GM18861 (cell line): ENCODE data around the gene OR6X1.

Source experiments
- ATAC-seq: cut with Tn5 transposase; IDR thresholded peaks from one replicate; pipeline ENCODE4 v1.9.1; 2021; ENCODE audit not compliant: unreplicated experiment

The OR6X1 gene

DNA sequence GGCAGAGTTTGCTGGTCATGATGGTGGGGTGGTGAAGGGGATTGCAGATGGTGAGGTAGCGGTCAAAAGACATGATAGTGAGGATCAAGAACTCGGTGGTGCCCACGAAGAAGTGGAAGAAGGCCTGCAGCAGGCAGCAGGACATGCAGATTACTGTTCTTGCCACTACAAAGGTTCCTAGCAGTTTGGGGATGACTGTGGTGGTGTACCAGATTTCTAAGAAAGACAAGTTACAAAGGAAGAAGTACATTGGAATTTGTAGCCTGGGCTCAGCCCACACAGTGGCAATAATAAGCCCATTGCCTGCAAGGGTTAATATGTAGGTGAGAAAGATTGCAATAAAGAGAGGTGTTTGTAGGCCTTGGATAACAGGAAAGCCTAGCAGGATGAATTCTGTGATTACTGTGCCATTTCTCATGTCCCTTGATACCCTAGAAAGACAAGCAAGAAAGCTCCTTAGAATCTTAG is at the start of gene OR6X1:
OR6X1 (minus strand) TSS at position 418 of the 468 bp plus-strand sequence; CDS start at position 418, 0 bp downstream.
- no peak for ATAC-seq

DNA sequence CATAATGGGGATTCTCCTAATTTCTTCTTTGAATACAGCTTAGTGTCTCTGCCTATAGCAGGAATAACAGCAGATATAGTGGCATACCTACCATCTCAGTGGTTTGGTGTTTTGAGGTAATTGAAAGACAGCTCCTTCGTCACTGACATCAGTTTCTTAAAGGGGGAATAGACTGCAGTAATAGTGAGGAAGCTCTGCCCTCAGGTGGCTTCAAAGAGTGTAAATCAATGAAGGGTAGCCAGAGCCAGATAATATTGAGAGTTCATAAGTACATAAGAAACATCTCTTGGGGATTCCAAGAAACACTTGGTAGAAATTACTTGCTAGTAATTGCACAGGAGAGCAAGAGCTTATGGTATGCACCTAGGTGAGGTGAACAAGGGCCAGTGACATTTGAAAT is 47.4 kb upstream of the OR6X1 start:
- ATAC-seq, result no peak

DNA sequence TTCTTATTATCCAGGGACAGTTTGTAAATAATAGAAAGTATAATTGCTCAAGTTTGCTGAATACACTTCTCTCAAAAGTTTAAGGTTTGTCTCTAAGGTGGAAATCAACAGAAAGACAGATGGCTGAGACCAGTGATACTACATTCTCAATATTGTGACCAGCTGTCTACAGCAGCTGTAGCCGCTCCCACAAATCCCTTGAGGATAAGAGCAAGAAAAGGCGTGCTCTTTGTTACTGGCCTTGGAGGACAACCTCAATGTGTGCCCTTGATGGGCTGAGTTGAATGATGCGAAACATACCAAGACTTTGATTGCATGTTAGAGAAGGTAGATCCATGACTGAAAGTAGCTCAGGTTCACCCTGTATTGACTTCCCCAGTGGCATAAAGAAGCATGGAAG is 45.7 kb upstream of the OR6X1 start:
- ATAC-seq, result no peak

GRCh38 chr11:123799438-123799837 is 45.1 kb upstream of the OR6X1 start:
- no peak for ATAC-seq

GRCh38 chr11:123798513-123799252 is 44.4 kb upstream of the OR6X1 start:
- no peak for ATAC-seq

- ATAC-seq, result no peak
These were observed 43.8 kb upstream of the OR6X1 start for GRCh38 chr11:123798079-123798478.

- no peak for ATAC-seq
These were observed 43.2 kb upstream of the OR6X1 start for GRCh38 chr11:123797541-123797940.

DNA sequence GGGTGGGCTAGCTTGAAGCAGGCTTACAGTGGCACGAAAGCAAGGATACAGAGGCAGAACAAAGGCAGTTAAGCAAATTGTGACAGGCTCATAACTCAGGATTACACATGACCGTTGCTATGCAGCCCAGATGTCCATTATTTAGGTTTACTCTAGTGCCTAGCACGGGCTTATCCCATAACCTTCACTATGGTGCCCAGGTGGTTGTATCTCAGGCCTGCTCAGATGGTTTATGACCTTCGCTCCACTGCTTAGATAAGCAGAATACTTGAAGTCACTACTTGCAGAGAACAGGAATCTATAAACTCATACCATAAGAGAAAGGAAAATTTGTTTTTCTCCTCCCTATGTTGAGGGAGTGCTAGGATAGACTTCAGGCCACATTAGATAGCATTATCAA is 42.8 kb upstream of the OR6X1 start:
- no peak for ATAC-seq

GRCh38 chr11:123796226-123796625 is 41.9 kb upstream of the OR6X1 start:
- ATAC-seq, result no peak

DNA sequence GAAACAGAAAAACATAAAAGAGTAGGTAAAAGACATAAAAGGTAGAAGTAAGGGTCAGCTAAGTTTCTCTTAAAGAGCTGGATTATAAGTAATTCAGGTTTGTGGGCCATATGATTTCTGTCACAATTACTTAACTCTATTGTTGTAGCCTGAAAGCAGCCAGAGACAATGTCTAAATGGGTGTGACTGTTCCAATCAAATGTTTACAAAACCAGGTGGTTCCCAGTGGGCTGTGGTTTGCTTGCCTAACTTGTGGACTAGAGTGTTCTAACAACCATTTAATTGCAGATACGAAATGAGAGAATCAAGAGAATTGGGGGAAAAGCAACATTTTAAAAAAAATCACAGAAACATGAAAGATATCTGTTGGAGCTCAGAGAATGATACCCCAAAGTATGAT is 29.2 kb upstream of the OR6X1 start:
- ATAC-seq, result no peak

GRCh38 chr11:123778511-123778910 is 24.2 kb upstream of the OR6X1 start:
- no peak for ATAC-seq

GRCh38 chr11:123775715-123776549 is 21.6 kb upstream of the OR6X1 start:
- ATAC-seq, result no peak

DNA sequence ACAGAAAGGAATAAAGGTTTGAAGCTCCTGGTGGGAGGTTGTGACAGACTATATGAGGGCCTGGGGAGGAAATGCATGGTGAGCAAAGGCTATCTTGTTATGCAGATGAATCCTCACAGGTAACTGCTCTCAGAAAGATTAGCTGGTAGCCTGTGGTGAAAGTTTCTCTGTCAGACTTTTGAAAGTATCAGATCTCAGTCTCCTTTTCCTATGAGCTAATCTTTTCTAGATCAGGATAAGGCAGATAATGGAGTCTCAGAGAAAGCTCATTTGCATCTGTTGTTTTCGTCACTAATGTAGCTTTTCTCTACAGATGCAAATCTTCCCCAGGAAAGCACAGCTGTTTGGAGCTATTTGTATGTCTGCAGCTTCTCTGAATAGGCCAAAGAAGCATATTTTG is 21.0 kb upstream of the OR6X1 start:
- no peak for ATAC-seq

GRCh38 chr11:123773959-123774358 is 19.6 kb upstream of the OR6X1 start:
- no peak for ATAC-seq

DNA sequence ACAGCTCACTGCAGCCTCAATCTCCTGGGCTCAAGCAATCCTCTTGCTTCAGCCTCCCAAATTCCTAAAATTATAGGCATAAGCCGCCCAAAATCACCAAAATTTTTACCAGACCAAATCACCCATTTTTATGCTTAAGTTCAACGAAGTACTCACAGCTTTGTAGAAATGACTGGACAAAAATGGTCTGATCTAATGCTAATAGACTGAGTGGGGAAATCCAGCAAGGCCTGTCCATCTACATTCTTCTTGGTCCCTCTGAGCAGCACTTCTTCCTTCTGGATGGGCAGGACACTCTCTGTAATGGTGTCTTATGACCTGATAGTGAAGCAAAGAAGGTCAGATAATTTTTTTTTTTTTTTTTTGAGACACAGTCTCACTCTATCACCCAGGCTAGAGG is 18.7 kb upstream of the OR6X1 start:
- no peak for ATAC-seq

DNA sequence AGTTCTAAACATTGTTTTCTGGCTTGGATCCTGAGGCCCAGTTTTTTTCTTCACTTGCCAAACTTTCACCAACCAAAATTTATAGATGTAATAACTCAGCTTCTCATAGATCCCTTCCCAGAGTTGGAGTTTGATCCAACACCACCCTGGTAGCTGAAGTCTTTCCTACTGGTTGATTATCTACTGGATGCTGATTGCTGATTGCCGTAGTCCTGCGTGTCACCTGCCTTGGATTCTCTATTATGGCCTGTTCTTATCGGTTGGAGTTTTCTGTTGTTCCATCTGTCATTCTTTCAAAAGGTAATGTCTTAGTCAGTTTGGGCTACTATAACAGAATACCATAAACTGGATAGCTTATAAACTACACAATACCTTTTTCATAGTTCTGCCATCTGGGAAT is 17.3 kb upstream of the OR6X1 start:
- ATAC-seq, result no peak

DNA sequence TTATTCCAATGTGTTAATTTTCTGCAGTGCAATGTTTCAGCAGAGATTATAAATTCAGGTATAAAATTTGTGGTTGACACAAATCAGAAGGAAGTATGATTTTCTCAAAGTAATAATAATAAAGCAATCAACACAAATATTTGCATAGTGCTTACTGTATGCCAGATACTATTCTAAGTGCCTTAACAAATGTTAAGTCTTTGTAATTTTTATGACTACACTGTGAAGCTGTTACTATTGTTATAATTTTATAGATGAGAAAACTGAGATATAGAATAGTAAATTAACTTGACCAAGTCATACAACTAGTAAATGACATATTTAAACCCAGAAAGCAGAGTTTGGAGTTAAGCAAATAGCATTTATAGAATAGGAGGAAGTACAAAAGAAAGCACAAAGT is 16.4 kb upstream of the OR6X1 start:
- ATAC-seq, result no peak

DNA sequence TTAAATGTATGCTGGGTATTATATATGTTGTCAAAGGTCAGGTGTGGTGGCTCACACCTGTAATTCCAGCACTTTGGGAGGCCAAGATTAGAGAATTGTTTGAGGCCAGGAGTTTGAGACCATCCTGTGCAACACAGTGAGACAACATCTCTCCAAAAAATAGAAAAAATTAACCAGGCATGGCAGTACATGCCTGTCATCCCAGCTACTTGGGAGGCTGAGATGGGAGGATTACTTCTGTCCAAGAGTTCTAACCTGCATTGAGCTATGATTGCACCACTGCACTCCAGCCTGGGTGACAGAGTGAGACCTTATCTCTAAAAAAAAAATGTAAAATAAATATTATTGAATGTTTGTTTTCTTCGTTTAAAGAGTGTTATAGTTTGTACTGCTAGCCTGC is 11.3 kb upstream of the OR6X1 start:
- ATAC-seq, result no peak

DNA sequence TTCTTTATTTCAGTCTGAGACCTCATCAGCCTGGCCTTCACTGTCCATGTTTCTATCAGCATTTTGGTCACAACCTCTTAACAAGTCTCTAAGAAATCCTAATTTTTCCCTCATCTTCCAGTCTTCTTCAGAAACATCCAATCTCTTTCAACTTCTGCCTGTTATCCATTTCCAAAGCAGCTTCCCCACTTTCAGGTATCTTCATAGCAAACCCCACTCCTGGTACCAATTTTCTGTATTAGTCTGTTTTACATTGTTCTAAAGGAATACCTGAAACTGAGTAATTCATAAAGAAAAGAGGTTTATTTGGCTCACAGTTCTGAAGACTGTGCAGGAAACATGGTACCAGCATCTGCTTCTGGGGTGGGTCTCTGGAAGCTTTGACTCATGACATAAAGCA is 8.1 kb upstream of the OR6X1 start:
- ATAC-seq, result no peak

DNA sequence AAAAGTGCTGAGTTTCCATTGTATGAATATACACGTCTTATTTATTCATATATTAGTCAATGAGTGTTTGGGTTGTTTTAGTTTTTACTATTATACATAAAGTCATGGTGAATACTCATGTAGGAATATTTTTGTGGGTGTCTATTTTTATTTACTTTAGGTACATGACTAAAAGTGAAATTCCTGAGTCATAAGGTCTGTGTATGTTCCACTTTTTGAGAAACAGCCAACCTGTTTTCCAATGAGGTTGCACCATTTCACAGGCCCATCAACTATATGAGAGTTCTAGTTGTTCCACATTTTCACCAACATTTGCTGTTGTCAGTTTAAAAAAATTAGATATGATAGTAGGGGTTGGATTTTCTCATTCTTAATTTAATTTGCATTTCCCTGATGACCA is 6.6 kb upstream of the OR6X1 start:
- ATAC-seq, result peak; percentile 84

- no peak for ATAC-seq
These were observed 3.7 kb upstream of the OR6X1 start for GRCh38 chr11:123757976-123758375.

DNA sequence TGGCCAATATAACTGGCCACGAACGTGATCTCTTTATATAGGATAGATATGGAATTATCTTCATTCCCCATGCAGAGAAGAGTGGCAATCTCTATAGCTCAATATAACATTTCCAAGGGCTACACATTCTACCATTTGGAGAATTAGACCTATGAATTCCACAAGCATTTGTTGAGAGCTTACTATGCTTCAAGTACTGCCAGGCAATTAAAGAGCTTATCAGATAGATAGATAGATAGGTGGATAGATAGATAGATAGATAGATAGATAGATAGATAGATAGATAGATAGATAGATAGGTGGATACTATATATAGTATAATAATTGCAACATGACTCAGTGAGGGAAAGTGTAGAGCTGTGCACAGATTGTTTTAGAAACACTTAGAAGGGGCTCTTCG is 1.5 kb upstream of the OR6X1 start:
- no peak for ATAC-seq
